CD4-positive, CD25-positive, alpha-beta regulatory T cell (primary cell): ENCODE data around the gene CREB3L2. TPM values are rescaled to one million over a fixed set of nuclear protein-coding genes. Genes with fewer than 3 reads are reported as not detected.
A peak's percentile ranks its signal among the peaks of the same experiment; 100 is the strongest.

Experiments used
- ATAC-seq, 2 donors: fragments of 150-1000 bp; cut with Tn5 transposase; one replicate each; pipeline ENCODE4 v1.10.0; 2021; ENCODE audit warnings: low read depth in 2 of 2, moderate number of reproducible peaks in 2 of 2, moderate library complexity in 1 of 2
- DNase-seq, 3 donors: peaks; one replicate each; pipeline versions ENCODE4 v3.0.0 to v3.0.0-alpha.2; 2012 to 2022; ENCODE audit warnings: mixed read lengths in 1 of 3
- H3K27ac ChIP-seq: one replicate; pipeline ENCODE4 v1.7.0; 2013; ENCODE audit warnings: mild to moderate bottlenecking, low read length; ENCODE audit not compliant: insufficient read depth, poor library complexity, severe bottlenecking
- H3K27me3 ChIP-seq: one replicate; pipeline ENCODE4 v1.7.0; 2013; ENCODE audit warnings: low read length; ENCODE audit not compliant: control insufficient read depth, insufficient read depth
- H3K36me3 ChIP-seq: one replicate; pipeline ENCODE4 v1.7.0; 2013; ENCODE audit warnings: mild to moderate bottlenecking, low read length, moderate library complexity; ENCODE audit not compliant: control insufficient read depth, insufficient read depth
- H3K4me1 ChIP-seq: 2 replicates; pipeline ENCODE4 v1.7.0; 2013; ENCODE audit warnings: mild to moderate bottlenecking, low read length; ENCODE audit not compliant: insufficient read depth, control insufficient read depth, poor library complexity, severe bottlenecking
- H3K4me3 ChIP-seq: one replicate; pipeline ENCODE4 v1.7.0; 2013; ENCODE audit warnings: low read depth, mild to moderate bottlenecking, low read length, moderate library complexity
- H3K9me3 ChIP-seq, 2 experiments: 1 replicate in 1 of 2; 2 replicates in 1 of 2; pipeline ENCODE4 v1.7.0; 2013; ENCODE audit warnings: low read length in 2 of 2, mild to moderate bottlenecking in 1 of 2, moderate library complexity in 1 of 2; ENCODE audit not compliant: control insufficient read depth in 2 of 2
- H3K27ac Mint-ChIP-seq, 3 donors: one replicate each; pipeline ENCODE4 v1.8.0; 2020 to 2022; ENCODE audit warnings: mild to moderate bottlenecking in 3 of 3, mixed read lengths in 3 of 3, moderate library complexity in 2 of 3
- H3K27me3 Mint-ChIP-seq: one replicate; pipeline ENCODE4 v1.8.0; 2022; ENCODE audit warnings: mild to moderate bottlenecking, mixed read lengths
- H3K36me3 Mint-ChIP-seq: one replicate; pipeline ENCODE4 v1.8.0; 2020; ENCODE audit warnings: mixed read lengths
- H3K4me1 Mint-ChIP-seq, 4 donors: one replicate each; pipeline ENCODE4 v1.8.0; 2020 to 2022; ENCODE audit warnings: mixed read lengths in 4 of 4, mild to moderate bottlenecking in 1 of 4
- H3K4me3 Mint-ChIP-seq, 4 donors: one replicate each; pipeline ENCODE4 v1.8.0; 2020 to 2022; ENCODE audit warnings: mild to moderate bottlenecking in 4 of 4, mixed read lengths in 4 of 4, moderate library complexity in 3 of 4
- H3K9me3 Mint-ChIP-seq, 7 donors: one replicate each; pipeline ENCODE4 v1.8.0; 2020 to 2022; ENCODE audit warnings: mixed read lengths in 7 of 7, mild to moderate bottlenecking in 3 of 7, moderate library complexity in 2 of 7
- polyA plus RNA-seq, 4 donors: library from polyadenylated mRNA; unstranded; fragments of 300-500 nt; fragmentation: Illumina TruSeq; gene quantifications; one replicate each; pipeline ENCODE4 v1.2.3, GENCODE V29; 2021
- total RNA-seq: library from RNA; stranded (reverse); gene quantifications from one replicate; pipeline ENCODE4 v1.2.3, GENCODE V29; 2022

Gene CREB3L2
- total and polyA plus RNA-seq, 5 donors from 2014 or later: 12.0 to 27.3 (median 15.9) TPM

- Mint-ChIP-seq H3K4me3 (no peak overlapping the region), H3K27me3 (no peaks in the 10 kb centered on the region), H3K36me3 (peaks cover 42% of the 10 kb centered on the region), H3K9me3 (peaks cover 0 to 16% (median 5%) of the 10 kb centered on the region in 7 donors), H3K27ac (no peak overlapping the region), H3K4me1 (peaks cover 5 to 37% (median 19%) of the 10 kb centered on the region in 4 donors)
- no peaks in the 10 kb centered on the region for H3K27me3 ChIP-seq
- ATAC-seq (no peak), DNase-seq (no peak)
- no peaks in the 10 kb centered on the region for H3K4me1 ChIP-seq
- no peaks in the 10 kb centered on the region for H3K36me3 ChIP-seq
- H3K9me3 ChIP-seq: peaks cover 3 to 11% of the 10 kb centered on the region in 2 experiments
- H3K27ac ChIP-seq: no peak overlapping the region
- no peak overlapping the region for H3K4me3 ChIP-seq
These were observed 20.2 kb downstream of the CREB3L2 start for GRCh38 chr7:137981668-137982067.

- peaks cover 0 to 16% (median 5%) of the 10 kb centered on the region in 7 donors for H3K9me3 Mint-ChIP-seq
- Histone ChIP-seq H3K27me3 (no peaks in the 10 kb centered on the region), H3K27ac (no peak overlapping the region), H3K36me3 (no peaks in the 10 kb centered on the region), H3K4me1 (no peaks in the 10 kb centered on the region), H3K9me3 (peaks cover 3 to 11% of the 10 kb centered on the region in 2 experiments), H3K4me3 (no peak overlapping the region)
- peaks cover 42% of the 10 kb centered on the region for H3K36me3 Mint-ChIP-seq
- ATAC-seq (no peak), DNase-seq (no peak)
- peaks cover 9 to 36% (median 23%) of the 10 kb centered on the region in 4 donors for H3K4me1 Mint-ChIP-seq
- no peaks in the 10 kb centered on the region for H3K27me3 Mint-ChIP-seq
- no peak overlapping the region for H3K4me3 Mint-ChIP-seq
- peak overlapping the region in 1 of 3 donors; percentile 11 for H3K27ac Mint-ChIP-seq
These were observed 20.7 kb downstream of the CREB3L2 start for GRCh38 chr7:137981175-137981574.

DNA sequence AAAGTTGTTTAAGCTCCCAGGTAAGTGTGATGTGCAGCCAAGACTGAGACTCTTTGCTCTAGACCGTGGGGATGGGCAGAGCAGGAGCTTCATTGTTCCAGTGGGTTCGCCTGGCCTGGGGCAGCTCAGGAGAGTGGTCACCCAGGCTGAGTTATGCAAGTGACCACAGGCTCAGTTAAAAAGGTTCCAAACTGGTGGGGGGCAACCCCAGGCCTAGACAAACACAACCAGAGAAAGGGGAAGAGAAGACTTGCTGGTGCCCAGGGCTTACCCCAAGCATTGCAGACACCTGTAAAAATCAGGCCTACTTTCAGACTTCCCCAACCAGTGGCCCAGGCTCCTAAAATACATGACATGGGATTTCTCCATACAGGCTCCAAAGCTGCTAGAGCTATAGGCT, 21.6 kb downstream of the CREB3L2 start:
- no peak for DNase-seq
- no peak for ATAC-seq
- peaks cover 38% of the 10 kb centered on the region for H3K36me3 Mint-ChIP-seq
- peaks cover 0 to 16% (median 5%) of the 10 kb centered on the region in 7 donors for H3K9me3 Mint-ChIP-seq
- H3K27me3 Mint-ChIP-seq: no peaks in the 10 kb centered on the region
- Histone ChIP-seq H3K36me3 (no peaks in the 10 kb centered on the region), H3K4me1 (no peaks in the 10 kb centered on the region), H3K27ac (no peak overlapping the region), H3K9me3 (peaks cover 3 to 11% of the 10 kb centered on the region in 2 experiments), H3K4me3 (no peak overlapping the region), H3K27me3 (no peaks in the 10 kb centered on the region)
- no peak overlapping the region for H3K4me3 Mint-ChIP-seq
- peaks cover 11 to 31% (median 26%) of the 10 kb centered on the region in 4 donors for H3K4me1 Mint-ChIP-seq
- peak overlapping the region in 1 of 3 donors; percentile 29 for H3K27ac Mint-ChIP-seq

- H3K9me3 ChIP-seq: peaks cover 3 to 11% of the 10 kb centered on the region in 2 experiments
- H3K27ac ChIP-seq: no peak overlapping the region
- no peak overlapping the region for H3K4me3 ChIP-seq
- Mint-ChIP-seq H3K9me3 (peaks cover 0 to 16% (median 5%) of the 10 kb centered on the region in 7 donors), H3K36me3 (peaks cover 32% of the 10 kb centered on the region), H3K4me1 (peaks cover 11 to 32% (median 27%) of the 10 kb centered on the region in 4 donors), H3K4me3 (no peak overlapping the region), H3K27me3 (no peaks in the 10 kb centered on the region), H3K27ac (no peak overlapping the region)
- H3K27me3 ChIP-seq: no peaks in the 10 kb centered on the region
- no peaks in the 10 kb centered on the region for H3K4me1 ChIP-seq
- no peaks in the 10 kb centered on the region for H3K36me3 ChIP-seq
- ATAC-seq (no peak), DNase-seq (no peak)
These were observed 23.2 kb downstream of the CREB3L2 start for GRCh38 chr7:137978464-137979237.

GRCh38 chr7:137977173-137977572, 24.7 kb downstream of the CREB3L2 start:
- Histone ChIP-seq H3K4me1 (no peaks in the 10 kb centered on the region), H3K27me3 (no peaks in the 10 kb centered on the region), H3K9me3 (no peaks in the 10 kb centered on the region), H3K4me3 (no peak overlapping the region), H3K36me3 (no peaks in the 10 kb centered on the region), H3K27ac (no peak overlapping the region)
- H3K27me3 Mint-ChIP-seq: no peaks in the 10 kb centered on the region
- DNase-seq: no peak
- H3K9me3 Mint-ChIP-seq: peaks cover 0 to 9% (median 0%) of the 10 kb centered on the region in 7 donors
- peaks cover 11 to 32% (median 27%) of the 10 kb centered on the region in 4 donors for H3K4me1 Mint-ChIP-seq
- H3K4me3 Mint-ChIP-seq: no peak overlapping the region
- H3K36me3 Mint-ChIP-seq: peaks cover 21% of the 10 kb centered on the region
- ATAC-seq: no peak
- H3K27ac Mint-ChIP-seq: no peak overlapping the region

GRCh38 chr7:137976696-137977095, 25.2 kb downstream of the CREB3L2 start:
- DNase-seq (no peak), ATAC-seq (no peak)

DNA sequence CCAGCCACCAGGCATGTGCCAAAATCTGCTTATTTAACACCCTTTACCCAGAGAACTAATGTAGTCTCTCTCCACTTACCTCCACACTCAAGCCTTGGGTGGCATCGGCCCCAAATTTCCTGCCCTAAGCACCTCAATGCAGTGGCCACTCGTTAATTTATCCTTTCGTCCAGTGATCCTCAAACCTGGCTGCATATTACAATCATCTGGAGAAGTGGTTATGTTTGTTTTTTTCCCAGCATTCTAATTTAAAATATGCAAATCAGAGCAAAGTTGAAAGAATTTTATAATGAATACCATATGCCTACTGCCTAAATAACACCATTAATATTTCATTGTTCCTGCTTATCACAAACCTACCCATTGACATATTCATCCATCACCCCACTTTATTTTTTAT, 25.7 kb downstream of the CREB3L2 start:
- peaks cover 11 to 30% (median 26%) of the 10 kb centered on the region in 4 donors for H3K4me1 Mint-ChIP-seq
- no peaks in the 10 kb centered on the region for H3K4me1 ChIP-seq
- H3K9me3 Mint-ChIP-seq: peaks cover 0 to 6% (median 0%) of the 10 kb centered on the region in 7 donors
- H3K27ac ChIP-seq: no peak overlapping the region
- no peak overlapping the region for H3K4me3 ChIP-seq
- H3K27me3 Mint-ChIP-seq: no peaks in the 10 kb centered on the region
- DNase-seq (no peak), ATAC-seq (no peak)
- H3K27me3 ChIP-seq: no peaks in the 10 kb centered on the region
- no peaks in the 10 kb centered on the region for H3K9me3 ChIP-seq
- no peak overlapping the region for H3K4me3 Mint-ChIP-seq
- H3K36me3 ChIP-seq: no peaks in the 10 kb centered on the region
- H3K36me3 Mint-ChIP-seq: peaks cover 19% of the 10 kb centered on the region
- H3K27ac Mint-ChIP-seq: peak overlapping the region in 1 of 3 donors; percentile 36

More at GRCh38 chr7:137976696-137977095, 25.2 kb downstream of the CREB3L2 start:
- no peaks in the 10 kb centered on the region for H3K27me3 ChIP-seq
- Mint-ChIP-seq H3K27ac (no peak overlapping the region), H3K9me3 (peaks cover 0 to 9% (median 0%) of the 10 kb centered on the region in 7 donors), H3K27me3 (no peaks in the 10 kb centered on the region), H3K4me3 (no peak overlapping the region), H3K36me3 (peaks cover 21% of the 10 kb centered on the region), H3K4me1 (peaks cover 11 to 32% (median 27%) of the 10 kb centered on the region in 4 donors)
- no peaks in the 10 kb centered on the region for H3K36me3 ChIP-seq
- no peaks in the 10 kb centered on the region for H3K9me3 ChIP-seq
- H3K27ac ChIP-seq: no peak overlapping the region
- no peak overlapping the region for H3K4me3 ChIP-seq
- H3K4me1 ChIP-seq: no peaks in the 10 kb centered on the region
